HUES48 (cell line): ENCODE results near the gene APBA2.
A peak's percentile ranks its signal among the peaks of the same experiment; 100 is the strongest.

ENCODE experiments used
- H3K27ac ChIP-seq: one replicate; pipeline ENCODE4 v1.7.0; 2013; ENCODE audit warnings: low read depth, low read length, inconsistent platforms
- H3K27me3 ChIP-seq: 2 replicates; pipeline ENCODE4 v1.6.1; 2013; ENCODE audit warnings: mild to moderate bottlenecking, low read length; ENCODE audit not compliant: control insufficient read depth, insufficient read depth
- H3K36me3 ChIP-seq: 2 replicates; pipeline ENCODE4 v1.6.1; 2013; ENCODE audit warnings: low read length; ENCODE audit not compliant: control insufficient read depth, insufficient read depth
- H3K4me1 ChIP-seq: 2 replicates; pipeline ENCODE4 v1.6.1; 2013; ENCODE audit warnings: mild to moderate bottlenecking, low read length; ENCODE audit not compliant: control insufficient read depth, insufficient read depth
- H3K4me3 ChIP-seq: 2 replicates; pipeline ENCODE4 v1.5.1; 2013; ENCODE audit warnings: mild to moderate bottlenecking, low read depth, low read length
- H3K9ac ChIP-seq: 2 replicates; pipeline ENCODE4 v1.6.1; 2013; ENCODE audit warnings: mild to moderate bottlenecking, low read depth, low read length, moderate library complexity
- H3K9me3 ChIP-seq: 2 replicates; pipeline ENCODE4 v1.6.1; 2013; ENCODE audit warnings: low read length; ENCODE audit not compliant: control insufficient read depth, insufficient read depth

APBA2 gene

DNA sequence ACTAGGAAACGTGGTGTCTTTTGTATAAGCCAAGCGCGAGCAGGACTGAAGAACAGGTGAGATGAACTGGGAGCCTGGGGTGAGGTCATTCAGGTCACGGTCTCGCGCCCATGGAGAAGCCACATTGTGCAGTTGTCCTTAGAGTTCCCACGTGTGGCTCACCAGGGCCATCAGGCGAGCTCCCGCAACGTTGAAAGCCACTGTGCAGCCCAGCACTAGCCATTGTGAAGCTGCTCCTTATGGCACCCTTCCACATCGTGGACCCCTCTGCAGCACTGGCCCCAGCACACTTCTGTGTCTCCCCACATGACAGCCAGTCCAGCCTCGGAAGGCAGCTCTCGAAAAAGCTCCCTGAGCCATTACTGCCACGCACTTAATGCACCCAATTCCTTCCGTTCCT, 7.6 kb upstream of the APBA2 start:
- Histone ChIP-seq H3K4me1 (peaks cover 14% of the 10 kb centered on the region), H3K9ac (no peak overlapping the region), H3K36me3 (no peaks in the 10 kb centered on the region), H3K27me3 (peaks cover 12% of the 10 kb centered on the region; the same call in 1 of the 2 replicates), H3K27ac (no peak overlapping the region), H3K4me3 (no peak overlapping the region), H3K9me3 (no peaks in the 10 kb centered on the region)

DNA sequence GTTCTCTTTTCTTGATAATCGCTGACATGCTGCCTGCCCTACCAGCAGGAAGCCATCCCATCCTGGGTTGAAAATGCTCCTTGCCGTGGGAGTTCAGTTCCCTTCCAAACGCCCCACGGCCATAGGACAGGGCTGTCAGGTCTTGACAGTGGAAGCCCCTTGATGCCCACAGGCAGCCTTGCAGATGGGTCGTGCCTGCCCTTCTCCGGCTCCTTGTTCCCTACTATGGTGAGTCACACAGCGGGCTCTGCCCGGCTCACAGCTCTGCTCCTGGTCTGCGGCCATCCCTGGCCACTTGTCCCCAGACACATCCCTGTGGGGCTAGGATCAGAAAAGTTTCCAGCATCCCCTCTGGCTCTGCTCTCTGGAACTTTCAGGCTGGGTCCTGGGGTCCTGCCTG, 6.2 kb upstream of the APBA2 start:
- H3K9ac ChIP-seq, result no peak overlapping the region
- H3K27me3 ChIP-seq, result peaks cover 18% of the 10 kb centered on the region
- H3K9me3 ChIP-seq, result no peaks in the 10 kb centered on the region
- no peaks in the 10 kb centered on the region for H3K36me3 ChIP-seq
- H3K4me3 ChIP-seq, result no peak overlapping the region
- H3K4me1 ChIP-seq, result peaks cover 14% of the 10 kb centered on the region
- H3K27ac ChIP-seq, result no peak overlapping the region

DNA sequence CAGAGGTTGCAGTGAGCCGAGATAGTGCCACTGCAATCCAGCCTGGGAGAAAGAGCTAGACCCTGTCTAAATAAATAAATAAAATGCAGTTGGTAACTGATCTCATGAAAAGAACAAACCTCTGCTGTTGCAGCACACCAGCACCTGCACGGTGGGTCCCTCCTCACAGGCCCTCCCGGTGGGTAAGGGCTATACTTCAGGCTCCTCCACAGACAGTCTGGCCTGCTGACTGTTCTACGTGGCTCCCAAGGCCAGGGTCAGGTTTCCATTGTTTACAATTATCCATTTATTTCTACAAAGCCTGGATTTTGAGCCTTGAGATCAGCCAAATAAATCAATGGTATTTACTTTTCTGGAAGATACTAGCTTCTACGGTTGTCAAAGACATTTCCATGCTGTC, 5.1 kb upstream of the APBA2 start:
- Histone ChIP-seq H3K4me1 (peaks cover 14% of the 10 kb centered on the region), H3K27ac (no peak overlapping the region), H3K27me3 (peaks cover 23% of the 10 kb centered on the region), H3K36me3 (no peaks in the 10 kb centered on the region), H3K9me3 (no peaks in the 10 kb centered on the region), H3K9ac (no peak overlapping the region), H3K4me3 (no peak overlapping the region)

DNA sequence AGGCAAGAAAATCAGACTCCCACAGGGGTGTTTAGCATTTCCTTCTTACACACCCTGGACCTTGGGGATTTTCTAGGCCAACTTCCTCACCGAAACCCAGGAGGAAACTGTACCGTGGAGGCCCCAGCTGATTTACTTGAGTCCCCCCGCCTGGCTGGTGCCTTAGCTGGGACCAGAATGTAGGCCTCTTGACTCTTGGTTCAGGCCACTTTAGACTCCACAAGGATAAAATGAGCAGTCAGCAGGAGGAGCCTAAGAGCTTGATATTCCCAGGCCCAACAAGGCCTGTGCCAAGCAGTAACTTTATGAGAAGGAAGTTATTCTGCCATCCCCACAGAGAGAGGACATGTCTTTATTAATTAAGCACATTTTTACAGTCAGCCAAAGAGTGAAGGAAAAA, 4.6 kb upstream of the APBA2 start:
- peaks cover 9% of the 10 kb centered on the region for H3K4me1 ChIP-seq
- H3K27me3 ChIP-seq, result peaks cover 27% of the 10 kb centered on the region
- H3K4me3 ChIP-seq, result no peak overlapping the region
- H3K9ac ChIP-seq, result no peak overlapping the region
- H3K27ac ChIP-seq, result no peak overlapping the region
- no peaks in the 10 kb centered on the region for H3K9me3 ChIP-seq
- H3K36me3 ChIP-seq, result no peaks in the 10 kb centered on the region

DNA sequence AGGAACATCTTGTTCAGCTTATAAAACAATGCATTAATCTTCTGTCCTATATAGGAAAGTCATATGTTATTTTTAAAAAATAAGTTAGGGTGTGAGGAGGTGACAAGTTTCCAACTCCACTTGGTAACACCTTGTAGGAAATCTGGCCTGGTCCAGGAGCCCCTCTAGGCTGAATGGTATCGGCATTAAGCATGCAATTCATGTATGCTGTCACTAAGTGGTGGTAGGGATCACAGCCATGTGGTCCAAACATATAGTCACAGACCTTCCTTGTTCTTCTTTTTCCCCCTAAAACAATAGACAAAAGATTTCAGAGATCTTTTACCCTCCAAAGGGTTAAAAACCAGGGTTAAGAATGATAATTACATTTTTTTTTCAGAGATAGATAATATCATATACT, 4.2 kb upstream of the APBA2 start:
- Histone ChIP-seq H3K27me3 (peaks cover 30% of the 10 kb centered on the region), H3K36me3 (no peaks in the 10 kb centered on the region), H3K9me3 (no peaks in the 10 kb centered on the region), H3K4me3 (no peak overlapping the region), H3K9ac (no peak overlapping the region), H3K27ac (no peak overlapping the region), H3K4me1 (peaks cover 8% of the 10 kb centered on the region)

DNA sequence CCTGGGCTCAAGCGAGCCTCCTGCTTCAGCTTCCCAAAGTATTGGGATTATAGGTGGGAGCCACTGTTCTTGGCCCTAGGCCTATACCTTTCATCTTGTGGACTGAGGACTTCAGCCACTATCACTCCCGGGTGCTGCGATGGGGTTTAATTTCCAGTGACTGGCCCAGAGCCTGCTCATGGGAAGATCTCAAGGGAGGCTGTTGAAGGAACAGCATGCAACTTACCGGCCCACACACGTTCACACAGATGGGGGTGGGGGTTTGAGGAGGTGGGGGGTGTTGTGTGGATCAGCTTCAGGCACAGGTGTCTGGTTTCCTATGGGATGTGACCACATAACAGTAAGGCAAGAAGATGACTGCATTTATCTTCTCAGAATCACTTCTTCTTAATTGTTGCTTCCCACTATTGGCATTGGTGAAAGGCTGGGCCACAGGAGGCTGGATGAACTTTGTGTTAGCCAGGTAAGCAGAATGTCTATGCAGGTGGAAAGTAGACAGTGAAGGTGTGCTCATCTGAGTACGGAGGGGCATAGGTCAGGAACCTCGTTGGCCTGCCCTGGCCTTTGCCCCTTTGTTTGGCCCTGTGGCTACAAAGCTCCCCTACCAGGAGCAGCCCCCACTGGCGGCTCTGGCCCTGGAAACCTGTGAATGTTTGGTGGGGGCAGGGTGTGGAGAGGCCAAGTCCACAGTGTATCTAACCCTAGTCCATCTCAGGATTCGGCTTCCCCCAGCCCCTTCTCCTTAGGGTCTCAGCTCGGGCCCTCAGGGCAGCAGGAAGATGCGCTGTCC, 1.4 kb upstream of the APBA2 start:
- no peak overlapping the region for H3K9ac ChIP-seq
- no peak overlapping the region for H3K27ac ChIP-seq
- H3K4me3 ChIP-seq, result no peak overlapping the region; the same call in 1 of the 2 replicates
- H3K27me3 ChIP-seq, result peaks cover 35% of the 10 kb centered on the region
- no peaks in the 10 kb centered on the region for H3K9me3 ChIP-seq
- H3K4me1 ChIP-seq, result peaks cover 4% of the 10 kb centered on the region; the same call in 1 of the 2 replicates
- H3K36me3 ChIP-seq, result no peaks in the 10 kb centered on the region

DNA sequence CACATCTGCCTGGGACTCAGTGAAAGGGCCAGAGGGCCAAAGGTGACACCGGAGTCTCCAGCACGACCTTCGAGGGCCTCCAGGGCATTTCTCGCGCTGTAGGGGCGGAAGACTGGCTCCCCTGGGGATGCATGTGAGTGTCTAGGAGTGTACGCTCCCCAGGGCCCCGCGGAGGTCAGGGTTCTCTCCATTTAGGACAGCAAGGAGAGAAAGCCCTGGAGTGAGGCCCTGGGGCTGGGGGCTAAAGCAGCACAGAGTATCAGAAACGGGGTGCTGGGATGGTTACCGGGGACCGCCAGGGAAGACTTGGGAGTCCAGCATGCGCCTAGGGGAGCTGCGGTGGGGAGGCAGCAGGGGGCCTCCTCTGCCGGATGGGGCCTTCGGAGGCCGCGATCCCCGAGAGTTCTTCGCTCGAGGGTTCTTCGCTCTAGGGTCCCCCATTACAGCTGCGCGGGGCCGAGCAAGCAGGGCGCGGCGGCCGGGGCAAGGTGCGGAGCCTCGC, 595 bp upstream of the APBA2 start:
- Histone ChIP-seq H3K27me3 (peaks cover 35% of the 10 kb centered on the region), H3K4me1 (peaks cover 4% of the 10 kb centered on the region; the same call in 1 of the 2 replicates), H3K27ac (no peak overlapping the region), H3K9me3 (no peaks in the 10 kb centered on the region), H3K9ac (peak overlapping the region; percentile 63), H3K36me3 (no peaks in the 10 kb centered on the region), H3K4me3 (peak overlapping the region; percentile 66)

DNA sequence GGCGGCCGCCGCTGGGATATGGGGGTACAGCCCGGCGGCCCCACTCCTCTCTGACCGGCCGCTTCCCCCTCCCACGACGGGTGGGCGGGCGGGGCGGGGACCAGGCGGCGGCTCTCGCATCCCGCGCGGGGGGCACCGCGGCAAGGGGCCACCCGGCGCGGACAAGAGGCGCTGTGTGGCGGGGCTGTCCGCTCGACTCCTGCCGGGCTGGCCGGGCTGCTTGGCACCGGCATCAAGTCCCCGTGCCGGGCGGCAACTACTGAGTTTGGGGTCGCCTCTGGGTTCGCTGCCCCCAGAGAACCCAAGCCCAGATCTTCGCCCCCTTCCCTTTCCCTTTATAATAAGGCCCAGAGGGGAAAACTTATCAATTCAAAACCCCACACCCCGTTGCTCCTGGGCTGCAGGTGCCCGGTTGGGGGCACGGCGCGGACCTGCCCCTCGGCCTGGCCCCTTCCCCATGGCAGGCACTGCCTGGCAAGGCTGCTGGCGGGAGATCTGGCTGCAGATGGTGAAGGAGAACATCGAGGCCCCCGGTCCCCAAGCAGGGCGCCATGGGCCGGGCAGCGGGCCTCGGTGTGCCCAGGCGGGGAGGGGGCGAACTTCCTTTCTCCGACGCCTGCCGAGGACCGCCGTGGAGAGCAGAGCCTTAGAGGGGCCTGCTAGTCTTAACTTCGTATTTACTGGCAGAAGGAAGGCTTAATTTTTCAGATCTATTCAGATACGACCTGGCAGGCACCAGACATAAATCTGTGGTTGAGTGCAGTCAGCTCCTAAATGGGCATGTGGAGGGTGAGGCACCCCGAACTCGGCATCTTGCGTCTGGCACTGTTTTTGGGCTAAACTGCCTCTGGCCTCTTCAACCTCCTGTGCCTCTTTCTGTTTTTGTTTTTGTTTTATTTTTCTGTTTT, 911 bp downstream of the APBA2 start:
- no peak overlapping the region for H3K27ac ChIP-seq
- no peak overlapping the region for H3K9ac ChIP-seq
- no peaks in the 10 kb centered on the region for H3K9me3 ChIP-seq
- peaks cover 4% of the 10 kb centered on the region; the same call in 1 of the 2 replicates for H3K4me1 ChIP-seq
- peaks cover 35% of the 10 kb centered on the region for H3K27me3 ChIP-seq
- H3K36me3 ChIP-seq, result no peaks in the 10 kb centered on the region
- H3K4me3 ChIP-seq, result peak overlapping the region; percentile 66

DNA sequence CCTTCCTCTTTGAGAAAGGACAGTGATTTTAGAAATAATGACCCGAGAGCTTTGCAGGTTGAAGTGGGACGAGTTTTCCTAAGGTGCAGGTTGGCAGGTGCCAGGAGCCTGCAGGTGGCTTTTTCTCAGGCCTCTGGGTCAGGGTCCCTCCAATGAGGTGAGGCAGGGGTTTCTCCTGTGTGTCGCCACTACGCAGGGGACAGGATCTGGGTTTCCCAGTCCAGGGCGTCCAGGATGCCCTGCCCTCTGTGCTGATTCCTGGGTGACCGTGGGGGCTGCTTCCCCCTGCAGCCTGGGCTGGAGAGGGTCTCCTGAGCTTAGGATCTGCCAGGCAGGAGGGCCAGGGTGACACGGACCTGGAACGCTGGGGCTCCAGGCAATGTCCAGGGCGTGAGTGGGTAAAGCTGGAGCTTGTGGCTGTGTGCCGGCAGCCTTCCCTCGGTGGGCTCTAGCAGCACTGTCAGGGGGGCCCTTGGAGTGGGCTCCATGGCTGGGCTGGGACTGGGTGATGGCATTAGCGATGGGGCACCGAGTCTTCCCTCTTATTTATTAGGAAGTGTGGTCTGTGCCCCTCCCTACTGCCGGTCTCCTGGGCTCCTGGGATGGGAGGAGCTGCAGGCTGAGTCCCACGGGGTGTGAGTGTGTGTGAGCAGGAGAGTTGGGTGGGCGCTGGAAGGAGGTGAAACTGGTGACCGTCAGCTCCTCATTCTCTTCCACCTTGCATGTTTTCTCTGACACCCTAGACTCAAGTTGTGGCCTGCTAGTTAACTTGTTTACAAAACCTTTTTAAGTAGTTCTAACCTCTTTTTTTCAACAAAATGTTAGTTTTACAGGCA, 1.8 kb downstream of the APBA2 start:
- no peak overlapping the region for H3K4me3 ChIP-seq
- H3K9me3 ChIP-seq, result no peaks in the 10 kb centered on the region
- H3K4me1 ChIP-seq, result peaks cover 4% of the 10 kb centered on the region; the same call in 1 of the 2 replicates
- H3K9ac ChIP-seq, result no peak overlapping the region
- H3K36me3 ChIP-seq, result no peaks in the 10 kb centered on the region
- H3K27me3 ChIP-seq, result peaks cover 35% of the 10 kb centered on the region
- no peak overlapping the region for H3K27ac ChIP-seq

DNA sequence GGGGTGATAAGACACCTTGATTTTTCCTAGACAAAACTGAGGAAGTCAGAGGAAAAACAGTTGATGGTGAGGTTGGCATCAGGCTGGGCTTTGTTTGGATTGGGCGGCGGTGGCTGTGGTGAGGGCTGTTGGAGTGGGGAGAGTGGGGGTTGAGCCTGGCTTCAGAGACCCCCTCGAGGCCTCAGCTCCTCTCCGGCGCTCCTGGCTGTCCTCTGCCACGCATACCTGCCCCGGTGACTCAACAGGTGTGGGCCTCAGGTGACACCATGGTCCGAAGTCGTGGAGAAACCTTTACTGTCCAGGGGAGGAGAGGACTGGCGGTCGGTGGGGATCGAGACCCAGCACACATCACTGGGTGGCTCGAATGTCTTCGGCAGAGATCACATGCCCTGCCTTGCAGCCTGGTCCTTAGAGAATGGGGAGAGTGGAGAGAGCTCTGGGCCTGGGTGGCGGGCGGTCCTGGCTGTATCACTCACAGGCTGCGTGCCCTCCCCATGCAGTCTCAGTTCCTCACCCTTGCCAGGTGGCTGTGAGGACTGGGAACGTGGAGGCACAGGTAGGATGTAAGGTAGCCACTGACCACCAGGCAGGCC, 2.6 kb downstream of the APBA2 start:
- Histone ChIP-seq H3K9ac (no peak overlapping the region), H3K4me1 (peaks cover 4% of the 10 kb centered on the region; the same call in 1 of the 2 replicates), H3K36me3 (no peaks in the 10 kb centered on the region), H3K4me3 (no peak overlapping the region), H3K27ac (no peak overlapping the region), H3K9me3 (no peaks in the 10 kb centered on the region), H3K27me3 (peaks cover 35% of the 10 kb centered on the region)
